Activated CD8-positive, alpha-beta T cell treated with anti-CD3 and anti-CD28 coated beads for 36 hours (primary cell): ENCODE results near the gene PANX2. TPM values are rescaled to one million over a fixed set of nuclear protein-coding genes. Genes with fewer than 3 reads are reported as not detected.

Experiments
- ATAC-seq: fragments of 200-7000 bp; cut with Tn5 transposase; one replicate; pipeline ENCODE4 v1.10.0; 2021; ENCODE audit warnings: mild to moderate bottlenecking, moderate library complexity
- CTCF ChIA-PET: fragments of 350-600 bp; sonication (Branson Sonifier 250); formaldehyde crosslinking; loops from one replicate; lab custom pipeline; 2021; ENCODE audit warnings: antibody characterized with exemption; lab: Charles Lee
- POLR2A ChIA-PET: fragments of 350-600 bp; sonication (Branson Sonifier 250); formaldehyde crosslinking; loops from one replicate; lab custom pipeline; 2021; ENCODE audit warnings: antibody characterized with exemption; lab: Charles Lee
- DNase-seq: peaks from one replicate; pipeline ENCODE4 v3.0.0-alpha.2; 2020
- H3K27ac Mint-ChIP-seq: one replicate; pipeline ENCODE4 v1.8.0; 2021; ENCODE audit warnings: mild to moderate bottlenecking, mixed read lengths
- H3K27me3 Mint-ChIP-seq: one replicate; pipeline ENCODE4 v1.8.0; 2021; ENCODE audit warnings: mixed read lengths
- H3K36me3 Mint-ChIP-seq: one replicate; pipeline ENCODE4 v1.8.0; 2021; ENCODE audit warnings: low read depth, mixed read lengths
- H3K4me1 Mint-ChIP-seq: one replicate; pipeline ENCODE4 v1.8.0; 2021; ENCODE audit warnings: low read depth, mixed read lengths
- H3K4me3 Mint-ChIP-seq: one replicate; pipeline ENCODE4 v1.8.0; 2021; ENCODE audit warnings: mild to moderate bottlenecking, moderate library complexity, mixed read lengths
- H3K9me3 Mint-ChIP-seq: one replicate; pipeline ENCODE4 v1.8.0; 2021; ENCODE audit warnings: mixed read lengths
- CTCF ChIP-seq: fragments of 200-600 bp; IDR thresholded peaks from one replicate; pipeline ENCODE4 v1.8.0; 2022; ENCODE audit warnings: antibody characterized with exemption, mild to moderate bottlenecking
- intact Hi-C: fragments of 100-400 bp; cut with micrococcal nuclease; formaldehyde crosslinking; loops from one replicate; pipeline ENCODE4 v1.10.0; 2022
- total RNA-seq, 2 experiments: library from RNA; stranded (reverse); gene quantifications; one replicate each; pipeline ENCODE4 v1.2.3, GENCODE V29; 2021

Gene PANX2
- total RNA-seq, 2 experiments from 2014 or later: 3.3 to 3.9 TPM

DNA sequence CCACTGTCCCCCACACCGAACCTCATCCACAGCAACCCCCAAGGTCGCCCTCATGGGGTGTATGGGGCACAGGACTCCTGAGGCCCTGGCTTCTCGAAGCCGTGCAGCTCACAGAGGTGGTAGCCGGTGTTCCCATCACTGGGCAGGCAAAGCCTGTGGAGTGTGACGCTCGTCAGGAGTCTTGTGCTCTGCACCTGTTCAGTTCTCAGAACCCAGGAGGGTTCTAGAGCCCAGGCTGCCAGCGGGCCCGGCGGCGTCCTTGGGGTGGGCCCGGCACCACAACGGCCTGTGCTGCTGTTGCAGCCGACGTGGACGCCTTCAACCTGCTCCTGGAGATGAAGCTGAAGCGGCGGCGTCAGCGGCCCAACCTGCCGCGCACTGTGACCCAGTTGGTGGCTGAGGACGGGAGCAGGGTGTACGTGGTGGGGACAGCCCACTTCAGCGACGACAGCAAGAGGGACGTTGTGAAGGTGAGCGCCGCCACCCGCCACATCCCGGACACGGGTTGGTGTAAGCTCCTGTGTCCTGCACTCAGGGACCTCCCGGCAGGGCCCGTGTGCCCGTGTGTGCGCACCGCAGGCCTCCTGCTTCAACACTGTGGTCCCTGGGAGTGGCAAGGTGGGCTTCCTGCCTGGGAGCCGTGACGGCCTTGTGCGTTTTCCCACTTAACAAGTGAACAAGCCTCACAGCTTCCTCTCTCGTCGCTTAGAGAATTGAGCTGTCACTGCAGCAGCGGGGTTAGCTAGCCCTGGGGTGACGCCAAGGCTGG, 23.7 kb downstream of the PANX2 start:
- Mint-ChIP-seq H3K9me3 (no peaks in the 10 kb centered on the region), H3K4me3 (no peak overlapping the region), H3K27me3 (no peaks in the 10 kb centered on the region), H3K36me3 (peaks cover 20% of the 10 kb centered on the region), H3K4me1 (peaks cover 29% of the 10 kb centered on the region), H3K27ac (no peak overlapping the region)
- ChIA-PET POLR2A (interaction anchor here (0.7 kb wide), 1 partner anchor 42 kb away, joined by 3 read pairs; no protein-coding TSS in a partner anchor), CTCF (interaction anchor here (1.6 kb wide), 1 partner anchor 48 kb away, joined by 3 read pairs; no protein-coding TSS in a partner anchor)
- no peak for ATAC-seq
- no peak for TF ChIP-seq CTCF
- intact Hi-C loops: no loop called here
- no peak for DNase-seq

DNA sequence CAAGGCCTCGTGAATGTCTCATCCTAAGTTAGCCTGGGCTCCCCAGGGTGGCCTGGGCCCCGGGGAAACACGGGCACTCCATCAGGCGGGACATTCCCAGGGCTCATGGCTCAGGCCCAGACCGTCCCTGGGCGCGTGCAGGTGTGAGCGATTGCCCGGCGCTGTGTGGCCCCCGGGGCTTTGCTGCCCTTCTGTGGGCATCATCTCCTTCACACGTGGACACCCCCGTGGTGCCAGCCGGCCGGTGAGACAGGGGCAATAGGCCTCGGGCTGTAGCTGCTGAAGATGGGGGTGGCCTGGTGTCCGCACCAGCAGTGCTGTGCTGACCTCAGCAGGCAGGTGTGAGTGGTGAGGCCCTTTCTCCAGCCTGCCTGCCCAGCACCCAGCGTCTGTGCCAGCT, 25.7 kb downstream of the PANX2 start:
- Mint-ChIP-seq H3K9me3 (no peaks in the 10 kb centered on the region), H3K36me3 (peaks cover 22% of the 10 kb centered on the region), H3K27me3 (no peaks in the 10 kb centered on the region), H3K27ac (no peak overlapping the region), H3K4me1 (peaks cover 24% of the 10 kb centered on the region), H3K4me3 (no peak overlapping the region)
- intact Hi-C loops: no loop called here
- ChIA-PET CTCF (no interaction called here), POLR2A (interaction anchor here (0.6 kb wide), 1 partner anchor 418 kb away, joined by 4 read pairs; no protein-coding TSS in a partner anchor)
- no peak for TF ChIP-seq CTCF
- ATAC-seq (no peak), DNase-seq (no peak)

- H3K9me3 Mint-ChIP-seq: no peaks in the 10 kb centered on the region
- peaks cover 19% of the 10 kb centered on the region for H3K4me1 Mint-ChIP-seq
- CTCF ChIA-PET: no interaction called here
- no peak for ATAC-seq
- H3K27ac Mint-ChIP-seq: no peak overlapping the region
- TF ChIP-seq CTCF: no peak
- intact Hi-C loops: no loop called here
- peaks cover 17% of the 10 kb centered on the region for H3K36me3 Mint-ChIP-seq
- H3K4me3 Mint-ChIP-seq: no peak overlapping the region
- H3K27me3 Mint-ChIP-seq: no peaks in the 10 kb centered on the region
- DNase-seq: no peak
- POLR2A ChIA-PET: no interaction called here
These were observed 26.7 kb downstream of the PANX2 start for GRCh38 chr22:50197000-50197800.

DNA sequence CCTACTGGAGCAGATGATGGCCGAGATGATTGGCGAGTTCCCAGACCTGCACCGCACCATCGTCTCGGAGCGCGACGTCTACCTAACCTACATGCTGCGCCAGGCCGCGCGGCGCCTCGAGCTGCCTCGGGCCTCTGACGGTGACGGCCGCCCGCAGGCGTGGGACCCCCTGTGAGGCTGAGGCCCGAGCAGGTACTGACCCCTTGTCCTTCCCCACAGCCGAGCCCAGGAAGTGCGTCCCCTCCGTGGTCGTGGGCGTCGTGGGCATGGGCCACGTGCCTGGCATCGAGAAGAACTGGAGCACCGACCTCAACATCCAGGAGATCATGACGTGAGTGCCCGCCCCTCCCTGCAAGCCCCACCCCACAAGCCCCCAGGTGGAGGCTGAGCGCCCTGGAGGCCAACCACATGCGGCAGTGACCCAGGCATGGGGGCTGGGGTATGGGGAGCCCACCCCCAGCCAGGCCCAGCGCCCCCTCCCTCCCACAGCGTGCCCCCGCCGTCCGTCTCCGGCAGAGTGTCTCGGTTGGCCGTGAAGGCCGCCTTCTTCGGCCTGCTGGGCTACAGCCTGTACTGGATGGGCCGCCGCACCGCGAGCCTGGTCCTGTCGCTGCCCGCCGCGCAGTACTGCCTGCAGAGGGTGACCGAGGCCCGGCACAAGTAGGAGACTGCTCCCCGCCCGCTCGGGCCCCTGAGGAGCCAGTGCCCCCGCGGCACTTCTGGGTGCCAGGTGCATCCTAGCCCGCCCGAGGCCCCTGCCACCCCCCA, 27.5 kb downstream of the PANX2 start:
- POLR2A ChIA-PET: no interaction called here
- no peak for TF ChIP-seq CTCF
- peaks cover 14% of the 10 kb centered on the region for H3K4me1 Mint-ChIP-seq
- intact Hi-C loops: no loop called here
- H3K36me3 Mint-ChIP-seq: peaks cover 9% of the 10 kb centered on the region
- H3K27ac Mint-ChIP-seq: no peak overlapping the region
- no peak for ATAC-seq
- H3K4me3 Mint-ChIP-seq: no peak overlapping the region
- no peaks in the 10 kb centered on the region for H3K27me3 Mint-ChIP-seq
- CTCF ChIA-PET: no interaction called here
- no peak for DNase-seq
- H3K9me3 Mint-ChIP-seq: no peaks in the 10 kb centered on the region
